LHCN-M2 (cell line): ENCODE data around the gene KRTAP17-1. TPM values are rescaled to one million over a fixed set of nuclear protein-coding genes. Genes with fewer than 3 reads are reported as not detected.
"Not testable (repeated sequence)": the region's sequence is repeated elsewhere in the genome, so short reads cannot be mapped to it uniquely, and the experiment has no call there.

Experiments
- DNase-seq: peaks from one replicate; pipeline ENCODE4 v3.0.0-alpha.2; 2012; ENCODE audit warnings: low read depth
- polyA plus RNA-seq: library from polyadenylated mRNA; unstranded; fragments of >200 nt; gene quantifications from one replicate; pipeline ENCODE4 v1.2.1, GENCODE V29; 2012; ENCODE audit warnings: missing spikeins
- total RNA-seq: library from RNA; depleted of rRNA; stranded (reverse); fragments of >200 nt; gene quantifications from 2 replicates; pipeline ENCODE4 v1.2.3, GENCODE V29; 2014; rRNA removed

The KRTAP17-1 gene
- total RNA-seq = not detected in 2 replicates
- polyA plus RNA-seq = not detected

GRCh38 chr17:41315204-41315794, at the start of gene KRTAP17-1:
TSS of gene KRTAP17-1 (minus strand) at chr17:41315710. CDS start at chr17:41315650, 60 bp downstream.
- no peak for DNase-seq

GRCh38 chr17:41363881-41364280, 48.4 kb upstream of the KRTAP17-1 start:
- DNase-seq = no peak

GRCh38 chr17:41360296-41360995, 44.9 kb upstream of the KRTAP17-1 start:
- no peak for DNase-seq

GRCh38 chr17:41354536-41354935, 39.0 kb upstream of the KRTAP17-1 start:
- DNase-seq = no peak

GRCh38 chr17:41352597-41353366, 37.3 kb upstream of the KRTAP17-1 start:
- DNase-seq = no peak

- no peak for DNase-seq
Measured at GRCh38 chr17:41351177-41351576, 35.7 kb upstream of the KRTAP17-1 start.

- not testable (repeated sequence) for DNase-seq
Measured at GRCh38 chr17:41350381-41350878, 34.9 kb upstream of the KRTAP17-1 start, which contains the start of gene KRT33A. TSS of gene KRT33A (minus strand) at chr17:41350828. CDS start at chr17:41350767, 61 bp downstream.

- no peak for DNase-seq
Measured at GRCh38 chr17:41347869-41348760, 32.6 kb upstream of the KRTAP17-1 start.

- not testable (repeated sequence) for DNase-seq
Measured at GRCh38 chr17:41346421-41346820, 30.9 kb upstream of the KRTAP17-1 start.

GRCh38 chr17:41345992-41346391, 30.5 kb upstream of the KRTAP17-1 start:
- DNase-seq = no peak

- no peak for DNase-seq
Measured at GRCh38 chr17:41343029-41343428, 27.5 kb upstream of the KRTAP17-1 start.

GRCh38 chr17:41340934-41341861, 25.7 kb upstream of the KRTAP17-1 start:
- DNase-seq = no peak

GRCh38 chr17:41340494-41340893, 25.0 kb upstream of the KRTAP17-1 start:
- no peak for DNase-seq

GRCh38 chr17:41339571-41340172, 24.2 kb upstream of the KRTAP17-1 start:
- no peak for DNase-seq

GRCh38 chr17:41338961-41339485, 23.5 kb upstream of the KRTAP17-1 start:
- no peak for DNase-seq

GRCh38 chr17:41335747-41336146, 20.2 kb upstream of the KRTAP17-1 start:
- no peak for DNase-seq

GRCh38 chr17:41334385-41335305, 19.1 kb upstream of the KRTAP17-1 start:
- DNase-seq = no peak

- DNase-seq = no peak
Measured at GRCh38 chr17:41333836-41334235, 18.3 kb upstream of the KRTAP17-1 start.
